ENCODE results near the gene CNTNAP5.

- TF ChIP-seq CTCF (IDR thresholded peaks at IDR 0.05) (no peak), POLR2A (IDR thresholded peaks at IDR 0.05; ENCODE audit: low read depth) (no peak), EP300 (IDR thresholded peaks at IDR 0.05) (no peak)
Observed at GRCh38 chr2:124810132-124810531, 785.0 kb downstream of the CNTNAP5 start.

Measured in esophagus muscularis mucosa (tissue), 4 donors.